ENCODE results near the gene WNK1.

The WNK1 gene

GRCh38 chr12:867905-868304, 115.5 kb downstream of the WNK1 start:
- no peak for DNase-seq

DNA sequence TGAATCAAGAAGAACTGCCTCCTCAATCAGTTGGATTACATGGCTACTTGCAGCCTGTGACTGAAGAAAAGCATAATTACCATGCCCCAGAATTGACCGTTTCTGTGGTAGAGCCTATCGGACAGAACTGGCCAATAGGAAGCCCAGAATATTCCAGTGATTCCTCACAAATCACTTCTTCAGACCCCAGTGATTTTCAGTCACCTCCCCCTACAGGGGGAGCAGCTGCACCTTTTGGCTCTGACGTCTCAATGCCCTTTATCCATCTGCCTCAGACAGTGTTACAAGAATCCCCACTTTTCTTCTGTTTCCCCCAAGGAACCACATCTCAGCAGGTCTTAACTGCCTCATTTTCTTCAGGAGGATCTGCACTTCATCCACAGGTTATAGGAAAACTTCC, 116.3 kb downstream of the WNK1 start:
- no peak for DNase-seq

GRCh38 chr12:870378-870777, 118.0 kb downstream of the WNK1 start:
- DNase-seq: no peak

DNA sequence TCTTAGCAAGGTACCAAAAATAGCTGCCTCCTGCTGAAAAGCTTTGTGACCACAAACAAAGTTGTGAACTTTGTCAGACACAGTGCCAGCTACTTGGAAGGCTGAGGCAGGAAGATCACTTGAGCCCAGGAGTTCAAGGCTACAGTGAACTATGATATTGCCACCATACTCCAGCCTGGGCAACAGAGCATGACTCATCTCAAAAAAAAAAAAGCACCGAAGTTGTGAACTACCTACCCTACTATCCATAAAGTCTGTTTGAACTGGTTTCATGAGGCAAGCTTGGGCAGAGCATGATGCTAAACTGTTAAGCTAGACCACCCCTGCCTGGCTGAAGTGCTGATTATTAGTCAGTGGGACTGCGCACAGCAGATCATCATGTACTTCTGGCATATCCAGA, 121.6 kb downstream of the WNK1 start:
- no peak for DNase-seq

DNA sequence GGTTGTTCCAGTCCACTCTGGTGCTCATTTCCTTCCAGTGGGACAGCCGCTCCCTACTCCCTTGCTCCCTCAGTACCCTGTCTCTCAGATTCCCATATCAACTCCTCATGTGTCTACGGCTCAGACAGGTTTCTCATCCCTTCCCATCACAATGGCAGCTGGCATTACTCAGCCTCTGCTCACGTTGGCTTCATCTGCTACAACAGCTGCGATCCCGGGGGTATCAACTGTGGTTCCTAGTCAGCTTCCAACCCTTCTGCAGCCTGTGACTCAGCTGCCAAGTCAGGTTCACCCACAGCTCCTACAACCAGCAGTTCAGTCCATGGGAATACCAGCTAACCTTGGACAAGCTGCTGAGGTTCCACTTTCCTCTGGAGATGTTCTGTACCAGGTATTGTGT, 127.3 kb downstream of the WNK1 start:
- DNase-seq: peak; percentile 38

DNA sequence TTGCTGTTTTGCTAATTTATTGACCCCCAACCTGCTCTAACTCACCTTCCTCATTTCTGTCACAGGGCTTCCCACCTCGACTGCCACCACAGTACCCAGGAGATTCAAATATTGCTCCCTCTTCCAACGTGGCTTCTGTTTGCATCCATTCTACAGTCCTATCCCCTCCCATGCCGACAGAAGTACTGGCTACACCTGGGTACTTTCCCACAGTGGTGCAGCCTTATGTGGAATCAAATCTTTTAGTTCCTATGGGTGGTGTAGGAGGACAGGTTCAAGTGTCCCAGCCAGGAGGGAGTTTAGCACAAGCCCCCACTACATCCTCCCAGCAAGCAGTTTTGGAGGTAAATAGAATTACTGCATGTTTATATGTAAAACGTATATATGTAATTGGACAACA, 128.3 kb downstream of the WNK1 start:
- DNase-seq: no peak

DNA sequence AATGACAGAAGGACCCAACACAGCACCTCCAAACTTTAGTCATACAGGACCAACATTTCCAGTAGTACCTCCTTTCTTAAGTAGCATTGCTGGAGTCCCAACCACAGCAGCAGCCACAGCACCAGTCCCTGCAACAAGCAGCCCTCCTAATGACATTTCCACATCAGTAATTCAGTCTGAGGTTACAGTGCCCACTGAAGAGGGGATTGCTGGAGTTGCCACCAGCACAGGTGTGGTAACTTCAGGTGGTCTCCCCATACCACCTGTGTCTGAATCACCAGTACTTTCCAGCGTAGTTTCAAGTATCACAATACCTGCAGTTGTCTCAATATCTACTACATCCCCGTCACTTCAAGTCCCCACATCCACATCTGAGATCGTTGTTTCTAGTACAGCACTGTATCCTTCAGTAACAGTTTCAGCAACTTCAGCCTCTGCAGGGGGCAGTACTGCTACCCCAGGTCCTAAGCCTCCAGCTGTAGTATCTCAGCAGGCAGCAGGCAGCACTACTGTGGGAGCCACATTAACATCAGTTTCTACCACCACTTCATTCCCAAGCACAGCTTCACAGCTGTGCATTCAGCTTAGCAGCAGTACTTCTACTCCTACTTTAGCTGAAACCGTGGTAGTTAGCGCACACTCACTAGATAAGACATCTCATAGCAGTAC, 132.5 kb downstream of the WNK1 start:
- DNase-seq: no peak

- DNase-seq: no peak
Observed at GRCh38 chr12:885701-886100, 133.3 kb downstream of the WNK1 start.

- no peak for DNase-seq
Observed at GRCh38 chr12:886206-886605, 133.8 kb downstream of the WNK1 start.

GRCh38 chr12:894226-894625, 141.8 kb downstream of the WNK1 start:
- DNase-seq: no peak

- no peak for DNase-seq
Observed at GRCh38 chr12:896031-896430, 143.7 kb downstream of the WNK1 start.

DNA sequence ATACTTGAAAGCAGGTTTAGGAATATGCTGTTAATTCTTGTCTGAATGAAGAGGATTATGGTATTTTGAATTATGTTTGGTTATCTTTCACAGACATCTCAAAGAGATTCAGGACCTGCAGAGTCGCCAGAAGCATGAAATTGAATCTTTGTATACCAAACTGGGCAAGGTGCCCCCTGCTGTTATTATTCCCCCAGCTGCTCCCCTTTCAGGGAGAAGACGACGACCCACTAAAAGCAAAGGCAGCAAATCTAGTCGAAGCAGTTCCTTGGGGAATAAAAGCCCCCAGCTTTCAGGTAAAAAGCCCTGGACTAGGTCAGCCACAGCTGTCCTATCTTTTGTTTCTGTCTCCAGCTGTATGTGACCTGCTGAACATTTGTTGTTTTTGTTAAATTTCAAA, 145.0 kb downstream of the WNK1 start:
- DNase-seq: no peak

GRCh38 chr12:902581-902980, 150.2 kb downstream of the WNK1 start:
- DNase-seq: no peak

DNA sequence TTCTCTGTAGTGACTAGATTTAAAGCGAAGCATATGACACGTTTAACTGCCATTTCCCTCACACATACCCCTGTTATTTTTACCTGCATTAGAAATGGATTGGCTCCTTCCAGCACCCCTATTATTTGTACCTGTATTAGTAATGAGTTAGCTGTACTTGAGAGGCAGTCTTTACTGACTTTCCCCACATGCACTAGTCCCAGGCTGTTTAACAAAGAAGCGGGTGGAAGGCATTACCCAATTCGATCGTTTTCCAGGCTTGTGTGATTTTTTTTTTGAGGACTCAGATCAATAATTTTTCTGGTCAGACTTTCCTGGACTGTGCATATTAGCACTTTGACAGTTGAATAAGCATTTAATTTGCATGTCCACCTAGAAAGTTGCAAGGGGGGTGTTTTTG, 150.7 kb downstream of the WNK1 start:
- DNase-seq: no peak

- no peak for DNase-seq
Observed at GRCh38 chr12:904010-904414, 151.6 kb downstream of the WNK1 start.

DNA sequence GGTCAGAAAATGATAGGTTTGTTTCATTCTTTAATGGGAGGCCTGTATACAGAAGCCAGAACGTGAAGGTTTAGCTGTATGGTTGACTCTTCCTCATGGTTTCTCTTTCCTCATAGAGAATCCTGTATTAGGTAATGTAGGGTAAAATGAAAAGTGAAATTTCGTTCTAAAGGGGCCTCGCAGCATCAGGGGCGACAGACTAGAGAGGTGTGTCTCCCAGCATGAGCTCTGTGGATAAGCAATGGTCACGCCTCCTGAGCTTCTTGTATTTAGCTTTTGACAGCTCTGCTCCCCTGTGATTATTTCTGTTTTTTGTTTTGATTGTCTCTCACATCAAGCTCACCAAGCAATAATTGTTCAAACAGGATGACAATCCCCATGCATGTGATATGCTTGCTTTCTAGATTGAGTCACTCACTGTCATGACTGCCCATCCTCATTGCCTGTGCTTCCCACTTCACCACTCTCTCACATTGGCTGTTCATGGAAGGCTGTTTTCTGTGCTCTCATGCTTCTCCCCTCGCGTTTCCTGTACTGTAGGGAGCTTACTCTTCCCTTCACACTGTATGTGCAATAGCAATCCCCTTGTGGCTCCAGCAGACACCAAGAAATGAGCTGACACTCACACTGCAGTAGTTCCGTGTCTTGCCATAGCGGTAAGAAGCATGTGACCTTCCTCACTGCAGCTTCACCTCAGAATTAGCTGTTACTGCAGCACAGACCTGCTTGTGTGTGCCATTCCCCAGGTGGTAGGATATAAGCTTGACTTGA, 153.1 kb downstream of the WNK1 start:
- DNase-seq: no peak

GRCh38 chr12:906062-906585, 153.7 kb downstream of the WNK1 start:
- no peak for DNase-seq

DNA sequence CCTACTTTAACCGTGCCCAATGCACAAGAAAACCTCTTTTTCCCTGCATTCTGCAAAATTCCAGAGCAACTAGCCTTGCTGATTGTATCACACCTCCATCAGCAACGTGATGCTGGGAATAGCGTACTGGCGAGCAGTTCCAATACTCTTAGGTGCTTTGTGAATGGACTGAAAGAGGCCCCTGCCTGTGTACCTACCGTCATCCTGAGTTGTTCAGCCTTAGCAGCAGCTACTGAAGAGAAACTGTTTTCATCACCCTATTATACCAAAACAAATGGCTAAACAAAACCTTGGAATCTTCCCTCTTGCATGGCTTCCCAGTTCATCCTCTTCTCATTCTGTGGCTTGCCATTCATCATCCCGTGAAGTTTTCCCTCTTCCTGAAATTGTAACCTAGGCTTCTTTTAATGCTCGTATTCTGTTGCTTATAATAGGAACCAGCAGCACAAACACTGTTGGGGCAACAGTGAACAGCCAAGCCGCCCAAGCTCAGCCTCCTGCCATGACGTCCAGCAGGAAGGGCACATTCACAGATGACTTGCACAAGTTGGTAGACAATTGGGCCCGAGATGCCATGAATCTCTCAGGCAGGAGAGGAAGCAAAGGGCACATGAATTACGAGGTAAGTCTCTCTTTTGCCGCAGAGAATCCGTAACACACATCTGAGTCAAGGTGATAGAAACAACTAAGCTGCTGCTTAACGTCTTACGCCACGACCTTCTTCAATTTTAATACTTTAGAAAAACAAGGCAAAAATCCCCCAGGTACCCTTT, 155.2 kb downstream of the WNK1 start:
- DNase-seq: no peak

DNA sequence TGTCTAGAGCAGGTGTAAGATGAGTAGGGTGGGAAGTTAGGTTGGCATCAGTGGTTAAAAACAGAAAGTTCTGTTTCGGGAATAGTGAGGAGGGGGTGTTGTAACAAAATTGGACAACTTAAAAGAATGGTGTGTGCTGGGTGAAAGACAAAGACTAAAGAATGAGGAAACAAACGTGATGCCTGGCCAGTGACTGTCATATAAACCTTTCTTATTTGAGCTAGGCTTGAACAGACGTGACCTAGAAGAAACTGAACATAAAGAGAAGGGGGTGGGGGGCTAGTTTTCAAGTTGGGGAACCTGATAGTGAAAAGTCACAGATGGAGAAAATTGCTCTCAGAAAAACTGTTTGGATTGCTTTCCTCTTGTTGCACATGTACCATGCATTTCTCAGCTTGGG, 157.5 kb downstream of the WNK1 start:
- DNase-seq: no peak

DNA sequence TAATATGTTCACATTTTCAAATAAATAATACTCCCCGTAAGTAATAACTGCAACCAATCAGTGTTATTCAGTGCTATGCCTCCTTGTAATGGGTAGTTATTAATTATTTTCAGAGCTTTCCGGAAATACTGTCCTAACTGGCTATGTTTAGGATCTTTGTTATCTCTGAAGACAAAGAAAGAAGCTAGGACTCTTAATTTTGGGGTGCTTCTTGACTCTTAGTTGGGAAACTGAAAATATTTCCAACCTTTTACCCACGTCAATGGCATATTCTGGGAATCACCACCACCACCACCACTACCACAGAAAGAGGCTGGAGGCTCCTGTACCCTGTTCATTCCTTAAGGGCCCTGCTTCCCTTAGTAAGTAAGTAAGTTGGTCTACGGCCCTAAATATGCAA, 158.0 kb downstream of the WNK1 start:
- no peak for DNase-seq

DNA sequence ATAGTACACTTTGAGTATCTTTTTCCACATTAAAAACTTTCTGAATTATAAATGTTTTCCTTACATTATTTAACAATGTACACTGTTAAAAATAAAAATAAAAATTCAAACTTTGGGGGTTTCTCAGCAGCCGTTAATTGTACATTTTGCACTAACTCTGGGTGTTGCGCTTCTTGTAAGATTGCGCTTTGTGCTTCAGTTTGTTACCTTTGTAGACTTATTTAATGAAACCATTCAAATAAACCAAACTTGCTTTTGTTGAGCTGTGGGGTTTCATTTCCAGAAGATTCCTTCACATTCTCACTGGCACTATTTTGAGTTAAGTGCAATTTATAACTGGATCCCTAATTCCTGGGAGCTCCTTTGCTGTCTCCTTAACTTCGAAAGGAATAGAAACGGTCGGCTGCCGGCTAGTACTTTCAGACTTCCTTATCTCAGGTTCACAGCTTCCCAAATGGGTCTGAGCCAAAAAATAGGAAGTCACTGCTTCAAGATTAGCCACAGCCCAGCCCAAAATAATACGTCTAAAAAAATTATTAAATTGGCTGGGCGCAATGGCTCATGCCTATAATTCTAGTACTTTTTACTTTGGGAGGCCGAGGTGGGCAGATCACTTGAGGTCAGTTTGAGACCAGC, 158.9 kb downstream of the WNK1 start:
- no peak for DNase-seq

GRCh38 chr12:912466-913235, 160.3 kb downstream of the WNK1 start:
- no peak for DNase-seq

Measured in EL (cell line).